Glutamatergic neuron (in vitro differentiated cells): ENCODE measurements around the gene SUN1. TPM values are rescaled to one million over a fixed set of nuclear protein-coding genes. Genes with fewer than 3 reads are reported as not detected.

Experiments used
- DNase-seq: peaks from one replicate; pipeline ENCODE4 v3.0.0; 2022
- H3K27ac Mint-ChIP-seq: one replicate; pipeline ENCODE4 v1.8.0; 2020; ENCODE audit warnings: mild to moderate bottlenecking, mixed read lengths, inconsistent platforms; ENCODE audit not compliant: unreplicated experiment
- H3K27me3 Mint-ChIP-seq: one replicate; pipeline ENCODE4 v1.8.0; 2020; ENCODE audit warnings: mild to moderate bottlenecking, moderate library complexity, mixed read lengths, inconsistent platforms; ENCODE audit not compliant: unreplicated experiment
- H3K36me3 Mint-ChIP-seq: one replicate; pipeline ENCODE4 v1.8.0; 2020; ENCODE audit warnings: mild to moderate bottlenecking, mixed read lengths, inconsistent platforms; ENCODE audit not compliant: unreplicated experiment
- H3K4me1 Mint-ChIP-seq: one replicate; pipeline ENCODE4 v1.8.0; 2020; ENCODE audit warnings: mild to moderate bottlenecking, low read depth, mixed read lengths, inconsistent platforms; ENCODE audit not compliant: unreplicated experiment
- H3K4me3 Mint-ChIP-seq: one replicate; pipeline ENCODE4 v1.8.0; 2020; ENCODE audit warnings: mild to moderate bottlenecking, mixed read lengths, inconsistent platforms; ENCODE audit not compliant: unreplicated experiment
- H3K9me3 Mint-ChIP-seq: one replicate; pipeline ENCODE4 v1.8.0; 2020; ENCODE audit warnings: mild to moderate bottlenecking, moderate library complexity, mixed read lengths, inconsistent platforms; ENCODE audit not compliant: unreplicated experiment
- CTCF ChIP-seq: fragments of 200-600 bp; sonication (generic); IDR thresholded peaks from one replicate; pipeline ENCODE4 v1.5.0; 2021; ENCODE audit not compliant: partially characterized antibody, unreplicated experiment
- total RNA-seq: library from RNA; stranded (reverse); fragmentation: NEBNext Ultra II Directional; extraction: Animal tissue kit (Norgen Biotek cat#: 25700); gene quantifications from one replicate; pipeline ENCODE4 v1.2.1, GENCODE V29; 2021; ENCODE audit not compliant: unreplicated experiment

SUN1 gene
- total RNA-seq, 1 donor from 2014 or later = 879 TPM

DNA sequence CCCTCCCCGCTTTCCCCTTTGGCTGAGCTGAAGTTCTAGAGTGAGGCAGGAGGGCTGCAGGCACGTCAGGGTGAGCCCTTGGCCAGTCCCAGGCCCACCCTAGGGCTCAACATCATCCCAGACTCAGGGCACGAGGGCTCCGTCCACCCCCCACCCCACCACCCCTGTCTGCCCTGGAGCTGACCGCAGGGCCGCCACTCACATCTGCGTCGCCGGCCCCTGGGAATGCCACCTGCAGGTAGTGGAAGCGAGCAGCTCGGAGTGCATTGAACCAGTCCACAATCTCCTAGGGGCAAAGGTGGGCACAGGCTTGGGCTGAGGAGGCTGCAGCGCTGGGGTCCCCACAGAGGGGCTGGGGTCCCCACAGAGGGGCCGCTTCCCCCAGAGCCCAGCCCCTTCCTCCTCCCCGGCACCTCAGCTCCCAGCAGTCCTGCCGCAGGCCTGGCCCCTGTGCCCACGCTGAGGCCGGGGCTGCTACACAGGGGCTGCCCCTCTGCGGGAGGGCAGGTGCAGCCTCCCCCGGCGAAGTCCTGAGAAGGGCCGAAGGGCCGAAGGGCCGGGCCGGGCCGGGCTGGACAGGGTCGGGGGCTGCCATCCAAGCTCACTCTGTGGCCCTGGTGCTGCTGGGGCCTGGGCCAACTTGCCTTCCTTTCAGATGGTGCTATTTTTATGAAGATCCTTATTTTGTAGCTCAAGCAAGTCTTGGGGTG is 68.2 kb downstream of the SUN1 start:
- peaks cover 8% of the 10 kb centered on the region for H3K9me3 Mint-ChIP-seq
- no peak for DNase-seq
- H3K4me3 Mint-ChIP-seq = no peak overlapping the region
- no peaks in the 10 kb centered on the region for H3K4me1 Mint-ChIP-seq
- H3K36me3 Mint-ChIP-seq = no peaks in the 10 kb centered on the region
- TF ChIP-seq CTCF = no peak
- peaks cover 15% of the 10 kb centered on the region for H3K27me3 Mint-ChIP-seq
- H3K27ac Mint-ChIP-seq = no peak overlapping the region

DNA sequence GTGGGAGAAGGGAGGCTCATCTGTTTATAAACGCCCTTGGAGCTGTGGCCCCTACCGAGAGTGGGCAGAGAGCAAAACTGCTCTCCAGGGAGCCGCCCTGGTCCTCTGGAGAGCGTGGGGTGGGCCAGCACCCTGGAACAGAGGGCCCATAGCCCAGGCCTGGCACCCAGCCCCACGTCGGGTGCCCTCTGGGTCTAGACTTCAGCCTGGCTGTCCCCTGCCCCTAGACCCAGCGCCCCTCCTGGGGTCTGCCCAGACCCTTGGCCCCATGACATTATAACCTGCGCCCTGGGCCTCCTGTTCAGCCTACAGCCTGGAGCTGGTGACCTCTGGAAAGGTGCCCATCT is 68.7 kb downstream of the SUN1 start:
- no peak for DNase-seq
- H3K27me3 Mint-ChIP-seq = peaks cover 14% of the 10 kb centered on the region
- no peak overlapping the region for H3K27ac Mint-ChIP-seq
- H3K9me3 Mint-ChIP-seq = peaks cover 7% of the 10 kb centered on the region
- H3K36me3 Mint-ChIP-seq = no peaks in the 10 kb centered on the region
- TF ChIP-seq CTCF = no peak
- H3K4me3 Mint-ChIP-seq = no peak overlapping the region
- H3K4me1 Mint-ChIP-seq = no peaks in the 10 kb centered on the region

GRCh38 chr7:901388-902154 is 69.3 kb downstream of the SUN1 start:
- H3K4me1 Mint-ChIP-seq = no peaks in the 10 kb centered on the region
- no peak overlapping the region for H3K4me3 Mint-ChIP-seq

GRCh38 chr7:902996-903395 is 70.7 kb downstream of the SUN1 start:
- no peaks in the 10 kb centered on the region for H3K4me1 Mint-ChIP-seq
- peaks cover 2% of the 10 kb centered on the region for H3K9me3 Mint-ChIP-seq
- TF ChIP-seq CTCF = no peak
- H3K27me3 Mint-ChIP-seq = peaks cover 7% of the 10 kb centered on the region
- DNase-seq = no peak
- no peaks in the 10 kb centered on the region for H3K36me3 Mint-ChIP-seq
- no peak overlapping the region for H3K27ac Mint-ChIP-seq
- H3K4me3 Mint-ChIP-seq = no peak overlapping the region

More at GRCh38 chr7:901388-902154, 69.3 kb downstream of the SUN1 start:
- DNase-seq = peak; percentile 75
- H3K27ac Mint-ChIP-seq = no peak overlapping the region
- no peak for TF ChIP-seq CTCF
- no peaks in the 10 kb centered on the region for H3K36me3 Mint-ChIP-seq
- peaks cover 8% of the 10 kb centered on the region for H3K27me3 Mint-ChIP-seq
- peaks cover 3% of the 10 kb centered on the region for H3K9me3 Mint-ChIP-seq
